ENCODE results near the gene PSMD3.
A peak's percentile ranks its signal among the peaks of the same experiment; 100 is the strongest.

The PSMD3 gene

DNA sequence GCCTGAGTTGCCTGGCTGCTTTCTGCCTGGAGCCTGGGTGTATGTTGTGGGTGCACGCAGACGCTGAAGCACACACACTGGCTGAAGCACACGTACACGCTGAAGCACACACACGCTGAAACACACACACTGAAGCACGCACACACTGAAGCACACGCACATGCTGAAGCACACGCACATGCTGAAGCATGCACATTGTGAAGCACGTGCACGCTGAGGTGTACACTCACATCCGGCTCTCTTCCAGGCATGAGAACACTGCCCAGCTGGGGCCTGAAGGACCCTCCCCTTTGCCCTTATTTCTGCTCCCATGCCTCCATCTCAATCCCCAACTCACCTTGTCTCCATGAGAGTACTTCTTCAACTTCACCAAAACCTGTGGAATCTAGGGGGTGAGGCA, 51.1 kb downstream of the PSMD3 start:
- TF ChIP-seq, protein P1, sequence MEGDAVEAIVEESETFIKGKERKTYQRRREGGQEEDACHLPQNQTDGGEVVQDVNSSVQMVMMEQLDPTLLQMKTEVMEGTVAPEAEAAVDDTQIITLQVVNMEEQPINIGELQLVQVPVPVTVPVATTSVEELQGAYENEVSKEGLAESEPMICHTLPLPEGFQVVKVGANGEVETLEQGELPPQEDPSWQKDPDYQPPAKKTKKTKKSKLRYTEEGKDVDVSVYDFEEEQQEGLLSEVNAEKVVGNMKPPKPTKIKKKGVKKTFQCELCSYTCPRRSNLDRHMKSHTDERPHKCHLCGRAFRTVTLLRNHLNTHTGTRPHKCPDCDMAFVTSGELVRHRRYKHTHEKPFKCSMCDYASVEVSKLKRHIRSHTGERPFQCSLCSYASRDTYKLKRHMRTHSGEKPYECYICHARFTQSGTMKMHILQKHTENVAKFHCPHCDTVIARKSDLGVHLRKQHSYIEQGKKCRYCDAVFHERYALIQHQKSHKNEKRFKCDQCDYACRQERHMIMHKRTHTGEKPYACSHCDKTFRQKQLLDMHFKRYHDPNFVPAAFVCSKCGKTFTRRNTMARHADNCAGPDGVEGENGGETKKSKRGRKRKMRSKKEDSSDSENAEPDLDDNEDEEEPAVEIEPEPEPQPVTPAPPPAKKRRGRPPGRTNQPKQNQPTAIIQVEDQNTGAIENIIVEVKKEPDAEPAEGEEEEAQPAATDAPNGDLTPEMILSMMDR (IDR thresholded peaks at IDR 0.05; ENCODE audit: borderline replicate concordance, insufficient read depth, low read depth, low read length): no peak
- no peak overlapping the region for H3K4me3 ChIP-seq (ENCODE audit: low read depth, low read length)

DNA sequence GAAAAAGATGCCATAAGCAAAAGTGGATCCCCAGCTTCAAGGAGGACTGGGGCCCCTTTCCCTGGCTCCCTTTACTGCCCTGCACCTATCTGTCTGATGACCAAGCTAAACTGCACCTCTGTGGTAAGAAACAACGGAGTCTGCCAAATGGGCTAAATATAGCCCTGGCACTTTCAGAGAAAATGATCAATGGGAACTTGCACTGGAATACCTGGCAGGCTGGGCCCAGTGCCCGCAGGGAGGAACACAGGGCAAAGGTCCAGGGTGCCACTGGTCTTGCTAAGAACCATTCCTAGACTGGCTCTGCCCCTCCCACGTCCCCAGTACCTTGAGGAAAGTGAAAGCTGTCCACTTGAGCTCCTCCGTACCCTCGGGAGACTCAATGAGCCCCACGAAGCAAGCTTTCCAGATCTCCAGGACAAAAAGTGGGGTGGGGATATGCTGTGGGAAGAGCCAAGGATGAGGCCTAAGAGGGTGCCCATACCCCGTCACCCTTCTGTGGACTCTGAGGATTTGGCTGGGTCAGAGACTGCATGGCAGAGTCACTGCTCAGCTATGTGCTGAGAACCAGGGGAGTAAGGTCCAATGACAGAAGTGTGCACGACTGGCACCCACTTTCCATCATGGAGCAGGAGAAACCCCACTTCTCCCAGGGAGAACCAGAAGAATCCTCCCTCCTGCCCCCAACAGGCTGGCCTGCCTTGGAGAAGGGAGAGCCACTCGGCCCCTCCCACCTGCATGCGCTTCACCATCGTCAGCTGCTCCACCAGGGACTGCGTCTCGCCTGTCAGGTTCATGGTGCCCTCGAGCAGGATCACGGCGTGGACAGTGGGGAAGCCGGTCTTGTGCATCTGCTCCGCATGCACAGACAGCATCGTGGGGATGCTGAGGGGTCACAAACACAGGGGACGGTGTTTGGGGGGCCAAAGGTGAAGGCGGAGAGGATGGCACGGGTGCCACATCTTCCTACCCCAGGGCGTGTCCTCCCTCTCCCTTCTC, 52.0 kb downstream of the PSMD3 start:
- TF ChIP-seq, protein P1 (IDR thresholded peaks at IDR 0.05; ENCODE audit: borderline replicate concordance, insufficient read depth, low read depth, low read length): no peak
- H3K4me3 ChIP-seq (ENCODE audit: low read depth, low read length): no peak overlapping the region

DNA sequence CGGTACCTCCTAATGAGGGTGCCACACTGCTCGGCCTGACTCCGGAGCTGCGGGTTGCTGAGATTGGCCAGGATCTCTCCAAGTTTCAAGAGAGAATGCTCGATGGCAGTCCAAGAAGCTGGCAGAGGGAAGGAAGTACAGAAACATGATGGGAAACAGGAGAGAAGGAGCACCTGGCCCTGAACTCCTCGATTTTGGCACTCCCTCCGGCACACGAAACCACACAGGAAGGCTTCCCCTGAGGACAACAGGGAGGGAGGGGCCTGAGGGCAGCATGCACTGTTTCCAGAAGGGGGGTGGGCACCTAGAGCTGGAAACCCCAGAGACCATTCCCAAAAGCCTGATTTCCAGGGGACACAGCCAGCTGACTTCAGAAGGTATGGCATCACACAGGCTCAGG, 52.7 kb downstream of the PSMD3 start:
- TF ChIP-seq, protein P1 (IDR thresholded peaks at IDR 0.05; ENCODE audit: borderline replicate concordance, insufficient read depth, low read depth, low read length): no peak
- H3K4me3 ChIP-seq (ENCODE audit: low read depth, low read length): no peak overlapping the region

DNA sequence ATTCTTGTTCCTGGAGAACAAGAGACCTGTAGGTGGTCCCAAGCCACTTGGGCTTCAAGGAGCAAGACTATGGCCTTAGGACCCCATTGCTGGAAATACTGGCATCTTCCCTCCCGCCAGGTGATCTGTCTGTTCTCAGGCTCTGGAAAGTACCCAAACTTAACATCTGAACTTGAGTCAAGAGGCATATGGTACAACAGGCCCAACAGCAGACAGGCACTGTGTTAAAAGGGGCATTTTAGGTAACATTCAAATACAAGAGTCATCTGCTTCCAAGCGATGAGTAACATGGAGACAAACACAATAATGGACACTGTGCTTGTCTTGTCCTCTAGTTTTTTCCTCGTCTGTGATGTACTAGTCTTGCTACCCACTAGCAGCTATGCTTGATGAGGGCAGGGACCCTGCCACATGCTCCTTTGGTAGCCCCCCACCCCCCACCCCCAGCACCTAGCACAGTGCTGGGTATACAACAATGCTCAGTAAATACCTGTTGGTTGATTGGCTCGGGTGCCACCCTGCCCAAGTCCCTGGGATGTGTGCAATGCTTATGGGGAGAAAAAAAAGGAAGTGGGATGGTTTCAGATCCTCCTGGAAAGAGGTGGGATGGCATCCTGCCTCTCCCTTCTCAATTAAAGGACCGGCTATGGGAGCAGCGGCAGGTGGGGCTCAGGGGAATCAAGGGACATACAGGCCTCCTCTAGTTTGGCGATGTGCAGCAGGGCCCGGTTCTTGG, 54.0 kb downstream of the PSMD3 start:
- H3K4me3 ChIP-seq (ENCODE audit: low read depth, low read length): no peak overlapping the region
- TF ChIP-seq, protein P1 (IDR thresholded peaks at IDR 0.05; ENCODE audit: borderline replicate concordance, insufficient read depth, low read depth, low read length): no peak

DNA sequence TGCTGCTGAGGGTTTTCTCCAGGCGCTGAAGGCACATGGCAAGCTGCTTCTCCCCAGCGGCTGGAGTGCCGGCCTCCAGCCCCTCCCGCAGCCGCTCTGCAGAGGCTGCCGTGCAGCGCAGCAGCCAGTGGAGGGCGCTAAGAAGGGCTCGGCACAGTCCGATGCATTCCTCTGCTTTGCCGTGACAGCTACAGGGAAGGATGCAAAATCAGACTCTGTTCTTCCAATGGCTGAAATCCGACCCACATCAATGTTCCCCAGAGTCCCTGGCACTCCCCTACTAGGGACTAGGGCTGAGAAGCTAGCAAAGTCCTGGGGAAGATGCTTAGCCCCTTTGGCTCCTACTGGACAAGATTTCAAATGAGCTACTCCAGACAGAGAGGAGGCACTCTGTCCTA, 54.6 kb downstream of the PSMD3 start:
- no peak overlapping the region for H3K4me3 ChIP-seq (ENCODE audit: low read depth, low read length)
- TF ChIP-seq, protein P1 (IDR thresholded peaks at IDR 0.05; ENCODE audit: borderline replicate concordance, insufficient read depth, low read depth, low read length): peak; percentile 52; the same call in 1 of the 2 replicates

DNA sequence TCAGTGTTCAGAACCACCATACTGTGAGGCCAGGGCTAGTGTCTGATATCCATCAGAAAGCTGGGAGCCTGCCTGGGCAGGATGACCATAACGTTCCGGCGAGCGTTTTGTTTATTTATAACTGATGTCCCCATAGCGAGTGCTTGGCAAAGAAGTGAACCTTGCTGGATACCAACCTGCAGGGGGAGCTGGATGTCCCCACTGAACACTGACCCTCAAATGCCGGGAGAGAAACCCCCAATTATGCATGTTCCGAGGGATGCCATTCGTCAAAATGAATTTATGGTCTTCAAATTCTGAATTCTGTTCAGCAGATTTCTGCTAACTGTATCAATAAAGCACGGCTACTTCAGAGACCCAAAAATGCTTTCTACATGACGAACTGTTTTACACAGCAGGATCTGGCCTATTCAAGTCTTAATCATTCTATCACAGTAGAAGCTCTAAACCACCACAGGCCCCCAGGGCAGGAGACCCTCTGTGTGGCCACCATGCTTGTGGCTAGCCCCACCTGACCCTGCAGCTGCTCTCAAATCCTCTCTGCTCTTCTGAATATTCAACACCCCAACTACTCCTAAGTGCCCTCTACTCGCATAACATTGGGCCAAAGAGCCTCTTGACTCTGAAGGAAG, 58.4 kb downstream of the PSMD3 start:
- TF ChIP-seq, protein P1 (IDR thresholded peaks at IDR 0.05; ENCODE audit: borderline replicate concordance, insufficient read depth, low read depth, low read length): peak; percentile 33; the same call in 1 of the 2 replicates
- no peak overlapping the region for H3K4me3 ChIP-seq (ENCODE audit: low read depth, low read length)

Measured in GM12875 (cell line).